Lung microvascular endothelial cell (primary cell): Measurements from ENCODE around the gene STPG4. TPM values are rescaled to one million over a fixed set of nuclear protein-coding genes. Genes with fewer than 3 reads are reported as not detected.

ENCODE experiments used
- DNase-seq, 2 donors: peaks; one replicate each; pipeline versions ENCODE4 v3.0.0 to v3.0.0-alpha.2; 2010; ENCODE audit warnings: low read depth in 2 of 2
- total RNA-seq: library from RNA; depleted of rRNA; stranded (reverse); fragments of >200 nt; gene quantifications from 2 replicates; pipeline ENCODE4 v1.2.1, GENCODE V29; 2014

STPG4 gene
- total RNA-seq, 1 donor from 2014 or later: 0.20 TPM

GRCh38 chr2:47037678-47038077 lies 117.4 kb downstream of the STPG4 start:
- DNase-seq: no peak

Other genes with a start within 250 kb of the STPG4 start
- 161 and 185 TPM in 2 replicates for gene MCFD2, start 239.5 kb downstream of the STPG4 start, total RNA-seq
- 5.4 and 7.1 TPM in 2 replicates for gene TTC7A, start 214.1 kb downstream of the STPG4 start, total RNA-seq
- 345 and 358 TPM in 2 replicates for gene CALM2, start 21.2 kb upstream of the STPG4 start, total RNA-seq
- 0.20 and 0.22 TPM in 2 replicates for gene EPCAM, start 214.0 kb upstream of the STPG4 start, total RNA-seq
- gene MSH2, start 247.8 kb upstream of the STPG4 start, total RNA-seq: 21.8 and 22.6 TPM in 2 replicates